GM21367 (cell line): ENCODE data around the gene STARD10.
"Not testable (repeated sequence)": the region's sequence is repeated elsewhere in the genome, so short reads cannot be mapped to it uniquely, and the experiment has no call there.

ENCODE experiments used
- ATAC-seq: cut with Tn5 transposase; IDR thresholded peaks from one replicate; pipeline ENCODE4 v1.9.1; 2021; ENCODE audit not compliant: unreplicated experiment

Gene STARD10

DNA sequence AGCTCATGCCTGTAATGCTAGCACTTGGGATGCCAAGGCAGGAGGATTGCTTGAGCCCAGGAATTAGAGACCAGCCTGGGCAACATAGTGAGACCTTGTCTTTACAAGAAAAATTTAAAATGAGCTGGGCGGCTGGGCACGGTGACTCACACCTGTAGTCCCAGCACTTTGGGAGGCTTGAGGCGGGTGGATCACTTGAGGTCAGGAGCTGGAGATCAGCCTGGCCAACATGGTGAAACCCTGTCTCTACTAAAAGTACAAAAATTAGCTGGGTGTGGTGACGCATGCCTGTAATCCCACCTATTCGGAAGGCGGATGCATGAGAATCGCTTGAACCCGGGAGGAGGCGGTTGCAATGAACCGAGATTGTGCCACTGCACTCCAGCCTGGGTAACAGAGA, 17.8 kb upstream of the STARD10 start:
- not testable (repeated sequence) for ATAC-seq

DNA sequence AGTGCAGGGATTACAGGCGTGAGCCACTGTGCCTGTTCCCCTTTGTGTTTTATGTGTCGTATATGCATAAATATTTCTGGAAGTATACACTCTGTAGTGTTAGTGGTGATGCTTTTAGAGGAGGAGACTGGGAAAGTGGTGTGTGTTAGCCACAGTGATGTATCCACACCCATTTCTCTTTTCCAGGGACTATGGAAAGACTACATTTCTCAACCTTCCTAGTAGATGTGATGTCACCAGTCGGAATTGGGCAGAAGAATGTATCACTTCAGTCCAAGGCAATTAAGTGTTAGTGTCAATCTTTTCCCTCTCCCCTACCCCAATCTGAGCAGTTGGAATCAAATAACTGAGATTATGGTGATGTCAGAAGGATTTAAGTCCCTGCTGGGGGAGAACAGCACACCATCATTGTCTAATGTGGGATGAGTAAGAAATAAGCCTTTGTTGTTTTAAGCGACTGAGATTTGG, 14.5 kb upstream of the STARD10 start:
- ATAC-seq = no peak

DNA sequence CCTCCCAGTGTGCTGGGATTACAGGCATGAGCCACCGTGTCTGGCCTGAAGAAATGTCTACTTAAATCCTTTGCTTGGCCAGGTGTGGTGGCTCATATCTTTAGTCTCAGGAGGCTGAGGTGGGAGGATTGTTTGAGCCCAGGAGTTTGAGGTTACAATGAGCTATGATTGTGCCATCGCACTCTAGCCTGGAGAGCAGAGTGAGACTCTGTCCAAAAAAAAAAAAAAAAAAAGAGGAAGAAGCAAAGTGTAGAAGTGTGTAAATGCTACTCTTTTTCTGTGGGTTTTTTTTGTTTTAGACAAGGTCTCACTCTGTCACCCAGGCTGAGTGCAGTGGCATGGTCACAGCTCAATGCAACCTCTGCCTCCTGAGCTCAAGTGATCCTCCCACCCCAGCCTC, 13.9 kb upstream of the STARD10 start:
- no peak for ATAC-seq

DNA sequence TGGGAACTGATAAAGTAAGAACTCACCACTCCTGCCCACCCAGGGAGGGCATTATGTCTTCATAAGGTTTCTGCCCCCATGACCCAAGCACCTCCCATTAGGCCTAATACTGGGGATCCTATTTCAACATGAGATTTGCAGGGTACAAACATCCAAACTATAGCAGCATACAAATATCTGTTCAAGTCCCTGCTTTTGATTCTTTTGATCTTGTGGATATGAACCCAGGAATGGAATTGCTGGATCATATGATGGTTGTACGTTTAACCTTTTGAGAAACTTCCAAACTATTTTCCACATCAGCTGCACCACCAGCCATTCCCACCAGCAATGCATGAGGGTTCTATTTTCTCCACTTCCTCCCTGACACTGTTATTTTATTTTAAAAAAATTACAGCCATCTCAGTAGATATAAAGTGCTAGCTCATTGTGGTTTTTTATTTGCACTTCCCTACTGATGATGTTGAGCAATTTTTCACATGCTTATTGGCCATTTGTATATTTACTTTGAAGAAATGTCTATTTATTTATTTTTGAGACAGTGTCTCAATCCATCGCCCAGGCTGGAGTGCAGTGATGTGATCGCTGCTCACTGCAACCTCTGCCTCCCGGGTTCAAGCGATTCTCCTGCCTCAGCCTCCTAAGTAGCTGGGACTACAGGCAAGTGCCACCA, 13.3 kb upstream of the STARD10 start:
- ATAC-seq = no peak

DNA sequence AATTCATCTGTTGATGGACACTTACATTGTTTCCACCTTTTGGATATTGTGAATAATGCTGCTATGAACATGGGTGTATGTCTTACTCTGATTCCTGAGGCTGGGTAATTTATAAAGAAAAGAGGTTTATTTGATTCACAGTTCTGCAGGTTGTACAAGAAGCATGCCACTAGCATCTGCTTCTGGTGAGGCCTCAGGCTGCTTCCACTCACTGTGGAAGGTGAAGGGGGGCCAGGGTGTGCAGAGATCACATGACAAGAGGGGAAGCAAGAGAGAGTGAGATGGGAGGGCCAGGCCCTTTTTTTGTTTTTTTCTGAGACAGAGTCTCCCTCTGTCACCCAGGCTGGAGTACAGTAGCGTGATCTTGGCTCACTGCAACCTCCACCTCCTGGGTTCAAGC, 12.5 kb upstream of the STARD10 start:
- ATAC-seq = not testable (repeated sequence)

DNA sequence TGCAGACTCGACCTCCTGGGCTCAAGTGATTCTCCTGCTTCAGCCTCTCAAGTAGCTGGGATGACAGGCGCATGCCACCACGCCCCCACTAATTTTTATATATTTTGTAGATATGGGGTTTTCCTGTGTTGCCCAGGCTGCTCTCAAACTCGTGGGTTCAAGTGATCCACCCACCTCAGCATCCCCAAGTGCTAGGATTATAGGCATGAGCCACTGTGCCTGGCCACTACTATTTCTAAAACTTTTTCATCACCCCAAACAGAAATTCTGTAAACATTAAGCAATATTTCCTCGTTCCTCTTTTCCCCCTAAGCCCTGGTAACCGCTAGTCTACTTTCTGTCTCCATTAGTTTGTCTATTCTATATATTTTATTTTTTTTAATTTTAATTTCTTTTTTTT, 11.4 kb upstream of the STARD10 start:
- ATAC-seq = no peak

DNA sequence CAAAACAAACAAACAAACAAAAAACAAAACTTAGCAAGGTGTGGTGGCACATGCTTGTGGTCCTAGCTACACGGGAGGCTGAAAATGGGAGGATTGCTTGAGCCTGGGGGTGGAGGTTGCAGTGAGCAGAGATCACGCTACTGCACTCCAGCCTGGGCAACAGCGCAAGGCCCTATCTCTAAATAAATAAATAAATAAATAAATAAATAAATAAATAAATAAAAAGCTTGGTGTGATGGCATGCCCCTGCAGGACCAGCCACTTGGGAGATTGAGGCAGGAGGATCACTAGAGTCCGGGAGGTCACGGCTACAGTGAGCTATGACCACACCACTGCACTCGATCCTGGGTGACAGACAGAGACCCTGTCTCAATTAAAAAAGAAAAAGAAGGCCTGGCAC, 9.0 kb upstream of the STARD10 start:
- no peak for ATAC-seq

DNA sequence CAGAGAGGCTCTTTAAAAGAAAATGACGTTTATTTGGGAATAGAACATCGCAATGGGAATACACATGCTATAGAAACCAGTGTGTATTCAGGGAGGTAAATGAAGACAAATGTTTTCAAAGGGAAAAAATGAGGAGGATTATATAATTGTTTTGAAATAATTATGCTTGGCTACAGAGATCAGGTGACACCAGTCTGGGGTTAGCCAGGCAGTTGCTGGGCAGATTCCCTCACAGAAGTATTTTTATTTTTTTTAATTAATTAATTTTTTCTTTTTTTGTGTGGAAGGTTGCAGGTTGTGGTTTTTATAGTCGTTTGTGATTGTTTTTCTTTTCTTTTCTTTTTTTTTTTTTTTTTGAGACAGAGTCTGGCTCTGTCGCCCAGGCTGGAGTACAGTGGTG, 5.6 kb upstream of the STARD10 start:
- no peak for ATAC-seq

DNA sequence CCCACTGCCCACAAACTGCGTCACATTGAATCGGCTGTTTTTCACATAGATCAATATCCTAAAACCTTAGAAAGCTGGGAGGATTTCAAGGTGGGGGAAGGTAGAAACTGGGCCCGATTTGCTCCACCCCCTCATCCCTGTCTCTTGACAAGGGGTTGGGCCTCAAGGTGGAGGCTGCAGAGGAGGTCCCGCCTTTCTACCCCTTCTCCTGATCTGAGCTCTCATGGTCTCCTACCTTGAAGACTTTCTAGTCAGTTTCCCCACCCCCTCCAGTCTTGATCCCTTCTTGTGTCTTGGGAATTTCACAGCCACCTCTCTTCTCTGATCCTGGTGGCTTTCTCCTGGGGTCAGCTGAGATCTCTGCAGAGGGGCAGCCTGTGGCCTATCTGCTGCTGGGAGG, 4.5 kb upstream of the STARD10 start:
- ATAC-seq = no peak

DNA sequence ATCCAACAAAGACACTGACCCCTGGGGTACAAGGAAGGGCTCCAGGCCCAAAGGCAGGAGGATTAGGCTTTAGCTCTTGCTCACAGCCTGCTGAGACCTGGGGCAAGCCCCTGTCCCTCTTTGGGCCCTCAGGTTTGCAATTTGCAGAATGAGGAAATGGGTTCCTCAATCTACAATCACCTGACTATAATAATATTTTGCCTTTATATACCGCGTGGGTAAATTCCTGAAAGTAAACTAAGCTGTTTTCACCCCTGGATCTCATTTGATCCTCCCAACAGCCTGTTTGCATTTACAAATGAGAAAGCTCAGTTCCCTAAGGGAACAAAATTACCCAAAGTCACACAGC, 797 bp downstream of the STARD10 start:
- no peak for ATAC-seq

DNA sequence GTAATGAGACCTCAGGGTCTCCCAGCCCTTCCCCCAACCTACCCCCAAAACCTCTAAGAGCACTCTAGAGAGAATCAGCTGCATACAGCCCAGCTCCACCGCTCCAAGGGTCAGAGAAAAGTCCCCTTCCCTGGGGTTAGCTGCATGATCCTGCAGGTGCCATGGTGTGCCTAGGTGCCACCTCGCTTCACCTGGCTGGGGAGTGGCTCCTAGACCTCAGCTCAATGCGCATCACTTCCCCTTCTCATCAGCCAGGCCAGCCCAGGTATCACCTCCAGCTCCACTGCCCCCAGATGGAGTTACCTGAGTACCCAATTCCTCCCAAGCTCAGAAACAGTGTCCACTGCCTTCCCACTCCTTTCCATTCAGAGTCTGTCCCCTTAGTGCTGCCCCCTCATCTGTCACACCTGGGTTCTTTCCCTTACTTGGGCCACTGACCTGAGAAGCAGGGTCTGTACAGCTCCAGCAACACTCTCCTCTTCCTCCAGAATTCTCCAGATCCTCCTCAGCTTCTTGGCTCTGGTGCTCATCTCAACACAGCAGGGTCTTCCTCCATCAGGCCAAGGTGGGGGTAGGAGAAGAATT, 1.3 kb downstream of the STARD10 start:
- ATAC-seq = no peak

DNA sequence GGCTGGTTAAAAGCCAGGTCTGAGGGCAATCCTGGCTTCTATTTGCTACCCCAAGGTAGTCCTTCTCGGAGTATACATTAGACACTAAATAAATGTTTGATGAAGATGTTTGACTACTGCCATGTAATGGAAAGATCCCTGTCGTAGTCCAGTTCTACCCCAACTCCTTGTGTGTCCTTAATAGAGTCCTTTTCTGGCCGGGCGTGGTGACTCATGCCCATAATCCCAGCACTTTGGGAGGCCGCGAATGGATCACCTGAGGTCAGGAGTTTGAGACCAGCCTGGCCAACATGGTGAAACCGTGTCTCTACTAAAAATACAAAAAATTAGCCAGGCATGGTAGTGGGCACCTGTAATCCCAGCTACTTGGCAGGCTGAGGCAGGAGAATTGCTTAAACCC, 2.6 kb downstream of the STARD10 start:
- not testable (repeated sequence) for ATAC-seq

DNA sequence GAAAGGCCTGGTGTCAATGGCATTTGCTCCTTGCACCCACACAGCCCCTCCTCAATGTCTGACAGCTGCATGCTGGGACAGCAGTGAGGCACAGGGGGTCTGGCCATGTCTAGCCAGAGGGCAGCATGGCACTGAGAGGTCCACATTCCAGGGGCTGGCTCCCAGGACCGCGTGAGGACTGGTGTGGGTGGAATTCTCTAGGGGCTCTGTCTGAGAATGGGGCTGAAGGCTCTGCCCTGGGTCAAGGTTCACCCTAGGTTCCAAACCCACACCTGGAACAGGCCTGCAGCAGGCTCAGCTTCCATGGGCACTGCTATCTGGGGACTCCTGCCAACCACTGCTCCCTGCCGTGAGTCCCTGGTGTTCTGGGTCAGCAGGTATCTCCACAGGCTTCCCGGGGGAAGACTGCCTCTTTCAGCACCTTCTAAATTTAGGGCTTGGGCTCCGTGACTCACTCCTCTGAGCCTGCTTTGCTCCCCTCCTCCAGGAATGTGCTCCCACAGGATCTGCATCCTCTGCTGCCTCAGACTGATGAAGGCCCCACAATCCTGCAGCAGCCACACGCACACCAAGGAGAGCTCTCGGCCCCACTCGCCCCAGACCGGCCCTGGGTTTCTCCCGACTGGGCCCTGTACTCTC, 4.2 kb downstream of the STARD10 start:
- ATAC-seq = no peak

DNA sequence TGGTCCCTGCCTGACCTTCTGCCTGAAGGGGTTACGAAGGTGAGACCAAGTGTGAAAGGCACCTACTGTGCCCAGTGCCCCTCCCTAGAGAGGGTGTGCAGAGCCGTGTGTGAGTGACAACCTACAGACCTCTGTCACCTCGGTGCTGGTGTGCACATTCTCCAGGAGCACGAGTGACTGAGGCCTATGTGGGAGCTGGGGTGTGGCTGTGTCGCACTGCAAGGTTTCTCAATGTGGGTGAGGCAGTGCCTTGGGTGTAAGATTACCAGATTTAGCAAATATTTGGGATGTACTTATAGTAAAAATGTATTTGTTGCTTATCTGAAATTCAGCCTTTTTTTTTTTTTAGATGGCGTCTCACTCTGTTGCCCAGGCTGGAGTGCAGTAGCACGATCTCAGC, 5.6 kb downstream of the STARD10 start:
- ATAC-seq = no peak

DNA sequence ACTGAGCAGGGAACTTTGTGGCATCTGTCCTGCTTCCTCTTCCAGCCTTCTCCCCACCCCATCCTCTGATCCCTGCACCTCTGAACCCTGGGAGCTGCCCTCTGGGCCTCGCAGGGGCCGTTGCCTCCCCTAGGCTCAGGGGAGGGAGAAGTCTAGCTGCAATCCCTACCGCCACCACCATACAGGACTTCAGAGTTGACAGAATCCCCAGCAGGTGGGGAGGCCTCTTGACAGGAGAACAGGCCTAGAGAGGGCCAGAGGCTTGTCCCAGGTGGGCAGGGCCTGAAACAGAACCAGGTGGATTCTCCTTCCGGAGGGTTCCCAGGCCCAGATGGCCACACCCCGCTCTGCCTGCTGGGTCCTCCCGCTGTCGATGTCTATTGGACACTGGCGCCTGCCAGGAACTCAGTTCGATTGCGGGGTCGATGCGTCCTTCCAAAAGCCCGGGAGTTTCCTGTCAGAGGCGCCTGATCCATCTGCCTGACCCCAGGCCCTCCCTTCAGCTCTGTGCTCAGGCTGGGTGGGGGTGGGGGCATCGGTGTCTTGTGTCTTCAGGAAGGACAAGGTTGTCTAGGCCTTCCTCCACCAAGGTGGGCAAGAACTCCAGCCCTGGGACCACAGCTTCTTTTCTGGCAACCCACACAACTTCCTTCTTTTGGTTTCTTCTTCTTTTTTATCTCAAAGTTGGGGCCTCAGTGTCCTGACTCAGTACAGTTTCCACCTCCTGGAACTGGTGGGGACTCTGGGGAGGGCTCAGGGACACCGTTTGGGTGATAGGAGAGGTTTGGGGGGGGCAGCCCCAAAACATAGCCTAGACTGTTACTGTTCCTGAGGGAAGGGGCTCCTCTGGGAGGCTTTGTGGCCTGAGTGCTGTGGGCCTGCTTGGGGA, 6.4 kb downstream of the STARD10 start:
- no peak for ATAC-seq

DNA sequence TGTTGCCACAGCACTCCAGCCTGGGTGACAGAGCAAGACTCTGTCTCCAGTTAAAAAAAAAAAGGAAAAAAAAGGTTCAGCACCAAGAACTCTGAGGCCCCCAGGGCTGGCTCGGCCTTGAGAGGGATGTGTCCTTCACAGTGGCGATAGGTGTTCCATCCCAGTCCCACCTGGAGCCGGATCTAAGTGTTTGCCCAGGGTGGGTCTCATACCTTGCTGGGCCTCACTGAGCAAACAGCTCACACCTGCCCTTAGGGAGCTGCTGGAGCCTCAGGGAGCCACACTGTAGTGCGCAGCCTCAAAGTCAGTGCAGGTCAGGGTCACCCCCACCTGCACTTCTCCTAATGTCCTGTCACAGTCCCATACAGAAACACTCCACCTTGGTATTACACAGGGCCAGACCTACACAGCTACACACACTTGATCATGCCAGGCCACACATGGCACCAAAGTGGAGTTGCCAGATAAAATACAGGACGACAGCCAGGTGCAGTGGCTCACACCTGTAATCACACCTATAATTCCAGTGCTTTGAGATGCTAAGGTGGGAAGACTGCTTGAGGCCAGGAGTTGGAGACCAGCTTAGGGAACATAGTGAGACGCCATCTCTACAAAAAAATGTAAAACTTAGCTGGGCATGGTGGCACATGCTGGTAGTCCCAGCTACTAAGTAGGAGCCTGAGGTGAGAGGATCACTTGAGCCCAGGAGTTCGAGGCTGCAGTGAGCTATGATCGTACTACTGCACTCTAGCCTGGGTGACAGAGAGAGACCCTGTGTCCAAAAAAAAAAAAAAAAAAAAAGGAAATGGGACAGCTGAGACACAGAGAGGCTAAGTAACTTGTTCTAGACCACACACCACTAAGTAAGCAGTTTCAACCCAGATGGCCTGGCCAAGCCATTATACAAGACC, 7.3 kb downstream of the STARD10 start:
- no peak for ATAC-seq

DNA sequence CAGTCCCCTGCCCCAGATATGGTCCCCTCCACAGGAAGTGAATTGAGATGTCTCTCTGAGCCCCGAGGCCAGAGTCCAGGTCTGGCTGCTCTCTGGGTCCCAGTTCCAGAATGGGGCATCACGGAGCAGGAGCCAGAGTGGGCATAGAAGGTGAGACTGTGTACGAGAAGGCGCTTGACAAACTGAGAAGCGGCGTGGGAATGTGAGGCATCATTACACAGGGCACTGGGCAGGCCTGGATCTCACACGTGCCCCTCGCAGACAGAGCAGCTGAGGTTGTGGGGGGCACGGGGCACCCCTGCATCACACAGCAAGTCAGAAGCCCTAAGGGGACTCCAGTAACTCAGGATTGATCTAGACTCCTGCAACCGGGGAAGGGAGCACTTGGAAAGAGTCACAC, 9.2 kb downstream of the STARD10 start:
- no peak for ATAC-seq

DNA sequence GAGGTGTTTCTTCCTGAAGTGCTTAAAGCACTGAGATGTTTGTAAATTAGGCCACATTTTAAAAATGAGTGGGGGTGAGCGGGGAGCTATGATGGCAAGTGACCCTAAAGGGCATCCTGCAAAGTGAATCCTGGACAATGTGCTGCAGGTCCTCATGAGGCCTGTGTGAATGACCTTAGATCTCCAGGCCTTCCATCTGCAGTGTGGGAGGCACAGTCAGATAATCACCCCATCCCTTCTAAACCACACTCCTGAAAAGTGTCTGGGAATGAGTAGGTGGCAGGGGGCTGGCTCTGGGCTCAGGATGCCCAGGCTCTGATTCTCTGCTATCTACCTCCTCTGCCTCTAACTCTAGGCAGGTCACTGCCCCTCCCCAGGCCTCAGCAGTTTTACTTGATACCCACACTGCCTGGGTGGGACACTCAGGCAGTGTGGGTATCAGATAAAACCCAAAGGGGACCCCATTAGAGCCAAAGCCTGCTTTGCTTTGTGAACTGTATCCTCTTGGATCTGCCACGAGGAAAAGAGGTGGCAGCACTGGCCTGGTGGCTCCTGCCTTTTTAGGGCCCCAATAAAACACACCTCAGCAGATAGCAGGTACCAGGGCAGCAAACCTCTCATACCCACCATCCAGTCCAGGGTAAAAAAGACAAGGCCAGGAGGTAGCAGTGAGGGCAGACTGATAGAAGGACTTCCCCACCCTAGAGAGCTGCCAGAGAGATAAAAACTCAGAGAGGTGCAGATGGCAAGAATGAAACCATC, 10.5 kb downstream of the STARD10 start:
- no peak for ATAC-seq

DNA sequence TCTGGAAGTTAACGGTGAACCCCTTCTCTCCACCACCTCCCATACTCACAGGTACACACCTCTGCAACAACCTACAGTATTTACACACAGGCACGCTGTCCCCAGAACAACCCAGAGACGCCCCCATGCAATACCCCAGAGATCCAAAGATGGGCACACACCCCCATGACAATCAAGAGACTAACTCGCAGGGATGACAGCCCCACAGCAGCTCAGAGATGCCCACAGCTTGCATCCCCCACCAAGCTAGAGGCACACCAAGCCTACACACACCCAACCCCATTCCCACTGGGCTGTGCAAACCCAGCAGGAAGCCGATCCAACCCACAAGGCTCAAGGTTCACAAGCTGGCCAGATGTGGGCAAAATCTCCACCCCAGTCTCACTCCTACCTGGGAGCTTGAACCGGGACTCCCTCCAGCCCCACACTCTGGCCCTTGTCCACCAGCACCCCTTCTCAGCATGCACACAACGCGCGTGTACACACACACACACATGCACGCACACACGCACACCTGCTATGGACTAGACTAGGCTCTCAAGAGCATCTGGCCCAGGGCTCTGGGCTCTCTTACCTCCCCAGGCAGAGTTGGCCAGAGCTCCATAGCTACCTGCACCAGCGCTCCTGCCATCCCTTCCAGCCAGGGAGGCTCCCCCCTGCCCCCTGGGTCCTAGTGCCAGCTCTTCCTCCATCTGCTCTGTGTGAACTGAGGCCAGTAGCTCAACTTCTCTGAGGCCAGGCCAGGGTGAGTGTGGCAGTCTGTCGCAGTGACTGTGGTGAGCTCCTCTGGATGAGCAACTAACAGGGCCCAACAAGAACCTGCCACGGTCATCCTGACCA, 11.5 kb downstream of the STARD10 start:
- no peak for ATAC-seq
